ENCODE data around the gene NSD1. TPM values are rescaled to one million over a fixed set of nuclear protein-coding genes. Genes with fewer than 3 reads are reported as not detected.

Gene NSD1
- total RNA-seq, 1 experiment from 2014 or later = 48.9 TPM

DNA sequence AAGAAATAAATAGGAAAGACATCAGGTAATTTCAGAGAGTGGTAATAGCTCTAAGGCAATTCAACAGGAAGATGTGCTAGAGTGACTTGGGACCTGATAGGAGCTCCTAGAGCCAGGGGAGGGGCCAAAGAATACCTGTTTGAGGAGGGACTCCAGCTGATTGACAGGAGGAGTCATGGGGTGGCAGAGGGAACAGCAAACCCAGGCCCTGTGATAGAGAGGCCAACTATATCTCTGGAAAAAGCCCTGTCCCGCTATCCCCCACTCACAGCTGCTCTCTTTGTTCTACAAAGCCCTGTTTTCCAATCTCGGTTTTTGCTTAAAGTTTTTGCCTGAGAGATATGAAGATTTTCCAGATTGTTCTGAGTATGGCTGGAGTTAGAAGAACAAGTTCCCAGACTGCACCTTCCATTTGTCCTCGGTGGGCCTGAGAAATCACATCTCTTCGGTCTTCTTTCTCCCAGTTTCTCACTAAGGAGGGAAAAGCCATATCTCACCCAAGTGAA is 9.0 kb upstream of the NSD1 start:
- peak; percentile 45 for ATAC-seq
- no peaks in the 10 kb centered on the region for H3K4me1 ChIP-seq (ENCODE audit: insufficient read depth, low read length)
- no peaks in the 10 kb centered on the region for H3K79me2 ChIP-seq (ENCODE audit: low read length)
- POLR2A ChIA-PET (ENCODE audit: unreplicated experiment) = no interaction called here
- no peak overlapping the region for H3K27ac ChIP-seq (ENCODE audit: low read length)
- no peak overlapping the region for H3K4me2 ChIP-seq (ENCODE audit: low read length)
- H4K20me1 ChIP-seq (ENCODE audit: low read length) = no peaks in the 10 kb centered on the region
- DNase-seq = peak; percentile 49
- no peaks in the 10 kb centered on the region for H3K9me3 ChIP-seq (ENCODE audit: low read length)
- H3K9ac ChIP-seq (ENCODE audit: low read length) = no peak overlapping the region
- TF ChIP-seq EZH2phosphoT487 (IDR thresholded peaks at IDR 0.05; ENCODE audit: borderline replicate concordance, low read length) = no peak
- TF ChIP-seq, protein P1, sequence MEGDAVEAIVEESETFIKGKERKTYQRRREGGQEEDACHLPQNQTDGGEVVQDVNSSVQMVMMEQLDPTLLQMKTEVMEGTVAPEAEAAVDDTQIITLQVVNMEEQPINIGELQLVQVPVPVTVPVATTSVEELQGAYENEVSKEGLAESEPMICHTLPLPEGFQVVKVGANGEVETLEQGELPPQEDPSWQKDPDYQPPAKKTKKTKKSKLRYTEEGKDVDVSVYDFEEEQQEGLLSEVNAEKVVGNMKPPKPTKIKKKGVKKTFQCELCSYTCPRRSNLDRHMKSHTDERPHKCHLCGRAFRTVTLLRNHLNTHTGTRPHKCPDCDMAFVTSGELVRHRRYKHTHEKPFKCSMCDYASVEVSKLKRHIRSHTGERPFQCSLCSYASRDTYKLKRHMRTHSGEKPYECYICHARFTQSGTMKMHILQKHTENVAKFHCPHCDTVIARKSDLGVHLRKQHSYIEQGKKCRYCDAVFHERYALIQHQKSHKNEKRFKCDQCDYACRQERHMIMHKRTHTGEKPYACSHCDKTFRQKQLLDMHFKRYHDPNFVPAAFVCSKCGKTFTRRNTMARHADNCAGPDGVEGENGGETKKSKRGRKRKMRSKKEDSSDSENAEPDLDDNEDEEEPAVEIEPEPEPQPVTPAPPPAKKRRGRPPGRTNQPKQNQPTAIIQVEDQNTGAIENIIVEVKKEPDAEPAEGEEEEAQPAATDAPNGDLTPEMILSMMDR (conservative IDR thresholded peaks at IDR 0.05; ENCODE audit: low read depth, low read length) = no peak
- TF ChIP-seq EZH2 (IDR thresholded peaks at IDR 0.05; ENCODE audit: low read length, unreplicated experiment) = no peak
- no TSS peak for BruUV-seq (replicated peaks)
- CTCF ChIA-PET = no interaction called here
- no peak overlapping the region for H3K4me3 ChIP-seq (ENCODE audit: low read length)
- H3F3A ChIP-seq (ENCODE audit: low read length, unreplicated experiment) = no peaks in the 10 kb centered on the region
- intact Hi-C loops (cut with micrococcal nuclease) = no loop called here
- no peaks in the 10 kb centered on the region for H3K27me3 ChIP-seq (ENCODE audit: low read length)
- no peak overlapping the region for H2AFZ ChIP-seq (ENCODE audit: low read length)
- H3K36me3 ChIP-seq (ENCODE audit: low read depth, low read length) = no peaks in the 10 kb centered on the region
- no peaks in the 10 kb centered on the region for H3K9me2 ChIP-seq (replicated peaks; ENCODE audit: low read length)

DNA sequence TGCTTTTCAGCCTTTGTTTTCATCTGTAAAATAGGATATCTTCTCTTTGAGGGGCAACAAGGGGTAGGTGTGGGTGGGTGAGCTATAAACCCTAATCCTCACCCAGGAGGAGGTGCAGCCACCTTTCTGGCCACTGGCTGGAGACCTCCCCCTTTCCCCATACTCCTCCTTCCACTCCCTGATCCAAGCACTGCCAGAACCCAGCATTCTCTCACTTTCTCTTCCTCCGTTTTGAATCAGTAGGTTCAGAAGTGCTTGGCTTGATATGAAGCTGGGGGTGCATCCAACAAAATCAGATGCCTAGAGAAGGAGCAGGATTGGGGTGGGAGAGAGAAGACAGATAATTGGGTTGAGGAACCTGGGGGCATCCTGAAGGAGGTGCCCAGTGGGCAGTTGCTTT is 6.8 kb upstream of the NSD1 start:
- Histone ChIP-seq H3K4me2 (ENCODE audit: low read length) (no peak overlapping the region), H3K27me3 (ENCODE audit: low read length) (no peaks in the 10 kb centered on the region)
- ATAC-seq = no peak

DNA sequence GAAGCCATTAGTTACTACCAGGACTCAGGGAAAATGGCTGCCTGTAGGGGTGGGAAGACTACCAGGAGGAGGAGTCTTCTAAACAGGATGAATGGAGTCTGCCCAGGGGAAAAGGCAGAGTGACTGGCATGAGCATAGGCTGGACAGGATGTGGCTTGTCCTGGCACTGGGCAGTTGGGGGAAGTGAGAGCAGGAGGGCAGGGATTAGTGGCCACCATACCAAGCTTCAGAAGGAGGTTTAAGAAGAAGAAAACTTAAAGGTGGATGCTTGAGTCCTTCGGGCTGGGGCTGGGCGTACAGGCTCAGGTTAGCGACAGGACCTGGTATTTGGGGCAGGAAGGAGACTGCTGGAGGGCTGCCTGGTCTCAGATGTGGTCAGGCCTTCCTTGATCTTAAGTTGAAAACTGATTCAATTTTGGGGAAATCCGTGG is 5.0 kb upstream of the NSD1 start:
- POLR2A ChIA-PET (ENCODE audit: unreplicated experiment) = no interaction called here
- ATAC-seq (no peak), DNase-seq (peak; percentile 1)
- Histone ChIP-seq H3K79me2 (ENCODE audit: low read length) (no peaks in the 10 kb centered on the region), H3K4me2 (ENCODE audit: low read length) (no peak overlapping the region), H3K9me3 (ENCODE audit: low read length) (no peaks in the 10 kb centered on the region), H3K4me3 (ENCODE audit: low read length) (no peak overlapping the region), H3K27ac (ENCODE audit: low read length) (no peak overlapping the region), H3K9me2 (replicated peaks; ENCODE audit: low read length) (no peaks in the 10 kb centered on the region), H2AFZ (ENCODE audit: low read length) (no peak overlapping the region), H3K9ac (ENCODE audit: low read length) (no peak overlapping the region), H3K27me3 (ENCODE audit: low read length) (no peaks in the 10 kb centered on the region), H4K20me1 (ENCODE audit: low read length) (no peaks in the 10 kb centered on the region), H3K36me3 (ENCODE audit: low read depth, low read length) (no peaks in the 10 kb centered on the region), H3K4me1 (ENCODE audit: insufficient read depth, low read length) (no peaks in the 10 kb centered on the region), H3F3A (ENCODE audit: low read length, unreplicated experiment) (no peaks in the 10 kb centered on the region)
- intact Hi-C loops (cut with micrococcal nuclease) = no loop called here
- TF ChIP-seq, protein P1 (conservative IDR thresholded peaks at IDR 0.05; ENCODE audit: low read depth, low read length) = no peak
- no TSS peak for BruUV-seq (replicated peaks)
- CTCF ChIA-PET = no interaction called here

More for the DNA sequence above, 6.8 kb upstream of the NSD1 start:
- H4K20me1 ChIP-seq (ENCODE audit: low read length) = no peaks in the 10 kb centered on the region
- no peaks in the 10 kb centered on the region for H3K79me2 ChIP-seq (ENCODE audit: low read length)
- ChIA-PET CTCF (interaction anchor here (0.7 kb wide), 1 partner anchor 244 kb away, joined by 8 read pairs; no protein-coding TSS in a partner anchor), POLR2A (ENCODE audit: unreplicated experiment) (no interaction called here)
- H3K4me3 ChIP-seq (ENCODE audit: low read length) = no peak overlapping the region
- intact Hi-C loops (cut with micrococcal nuclease) = no loop called here
- H3K4me1 ChIP-seq (ENCODE audit: insufficient read depth, low read length) = no peaks in the 10 kb centered on the region
- H3K27ac ChIP-seq (ENCODE audit: low read length) = no peak overlapping the region
- no peaks in the 10 kb centered on the region for H3K9me2 ChIP-seq (replicated peaks; ENCODE audit: low read length)
- H3K9ac ChIP-seq (ENCODE audit: low read length) = no peak overlapping the region
- DNase-seq = no peak
- no peaks in the 10 kb centered on the region for H3K36me3 ChIP-seq (ENCODE audit: low read depth, low read length)
- no TSS peak for BruUV-seq (replicated peaks)
- no peaks in the 10 kb centered on the region for H3K9me3 ChIP-seq (ENCODE audit: low read length)
- H3F3A ChIP-seq (ENCODE audit: low read length, unreplicated experiment) = no peaks in the 10 kb centered on the region
- TF ChIP-seq EZH2 (IDR thresholded peaks at IDR 0.05; ENCODE audit: low read length, unreplicated experiment) = no peak
- no peak for TF ChIP-seq EZH2phosphoT487 (IDR thresholded peaks at IDR 0.05; ENCODE audit: borderline replicate concordance, low read length)
- TF ChIP-seq, protein P1 (conservative IDR thresholded peaks at IDR 0.05; ENCODE audit: low read depth, low read length) = no peak
- H2AFZ ChIP-seq (ENCODE audit: low read length) = no peak overlapping the region
